GM19328 (cell line): ENCODE results near the gene HBQ1.
"Not testable (repeated sequence)": the region's sequence is repeated elsewhere in the genome, so short reads cannot be mapped to it uniquely, and the experiment has no call there.

Experiments used
- ATAC-seq: cut with Tn5 transposase; IDR thresholded peaks from one replicate; pipeline ENCODE4 v1.9.1; 2021; ENCODE audit warnings: mild to moderate bottlenecking, moderate library complexity; ENCODE audit not compliant: unreplicated experiment

Gene HBQ1

DNA sequence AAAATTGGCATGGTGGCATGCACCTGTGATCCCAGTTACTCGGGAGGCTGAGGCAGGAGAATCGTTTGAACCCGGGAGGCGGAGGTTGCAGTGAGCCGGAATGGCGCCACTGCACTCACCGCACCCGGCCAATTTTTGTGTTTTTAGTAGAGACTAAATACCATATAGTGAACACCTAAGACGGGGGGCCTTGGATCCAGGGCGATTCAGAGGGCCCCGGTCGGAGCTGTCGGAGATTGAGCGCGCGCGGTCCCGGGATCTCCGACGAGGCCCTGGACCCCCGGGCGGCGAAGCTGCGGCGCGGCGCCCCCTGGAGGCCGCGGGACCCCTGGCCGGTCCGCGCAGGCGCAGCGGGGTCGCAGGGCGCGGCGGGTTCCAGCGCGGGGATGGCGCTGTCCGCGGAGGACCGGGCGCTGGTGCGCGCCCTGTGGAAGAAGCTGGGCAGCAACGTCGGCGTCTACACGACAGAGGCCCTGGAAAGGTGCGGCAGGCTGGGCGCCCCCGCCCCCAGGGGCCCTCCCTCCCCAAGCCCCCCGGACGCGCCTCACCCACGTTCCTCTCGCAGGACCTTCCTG is at the start of gene HBQ1:
TSS of gene HBQ1 (plus strand) at position 359 of the 575 bp plus-strand sequence. CDS start at position 387, 28 bp downstream.
- ATAC-seq = no peak

DNA sequence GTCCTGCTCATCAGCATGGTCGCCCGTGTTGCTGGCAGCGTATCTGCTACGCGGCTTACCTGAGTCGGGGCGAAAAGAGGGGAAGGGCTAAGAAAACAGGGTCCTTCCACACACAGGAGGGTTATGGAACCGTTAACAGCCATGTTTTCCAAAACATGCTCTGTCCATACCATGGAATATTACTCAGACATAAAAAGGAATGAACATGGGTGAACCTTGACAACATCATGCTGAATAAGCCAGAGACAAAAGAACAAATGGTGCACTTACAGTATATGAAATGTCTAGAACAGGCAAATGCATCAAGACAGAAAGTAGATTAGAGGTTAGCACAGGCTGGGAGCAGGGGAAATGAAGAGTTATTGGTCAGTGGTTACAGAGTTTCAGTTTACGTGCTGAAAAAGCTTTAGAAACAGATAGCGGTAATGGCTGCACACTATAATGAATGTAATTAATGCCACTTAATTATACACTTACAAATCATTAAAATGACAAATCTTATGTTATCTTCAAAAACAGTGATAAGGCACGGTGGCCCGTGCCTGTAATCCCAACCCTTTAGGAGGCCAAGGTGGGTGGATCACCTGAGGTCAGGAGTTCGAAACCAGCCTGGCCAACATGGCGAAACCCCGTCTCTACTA is 49.6 kb upstream of the HBQ1 start:
- ATAC-seq = no peak

DNA sequence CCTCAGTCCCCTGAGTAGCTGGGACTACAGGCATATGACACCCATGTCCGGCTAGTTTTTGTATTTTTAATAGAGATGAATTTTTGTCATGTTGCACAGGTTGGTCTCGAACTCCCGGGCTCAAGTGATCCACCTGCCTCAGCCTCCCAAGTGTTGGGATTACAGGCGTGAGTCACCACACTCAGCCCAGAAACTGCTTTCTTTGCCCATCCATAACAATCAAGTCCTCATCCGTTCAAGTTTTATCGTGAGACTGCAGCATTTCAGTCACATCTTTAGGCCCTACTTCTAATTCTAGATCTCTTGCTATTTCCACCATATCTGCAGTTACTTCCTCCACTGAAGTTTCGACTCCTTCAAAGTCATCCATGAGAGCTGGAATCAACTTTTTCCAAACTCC is 48.1 kb upstream of the HBQ1 start:
- ATAC-seq = no peak

DNA sequence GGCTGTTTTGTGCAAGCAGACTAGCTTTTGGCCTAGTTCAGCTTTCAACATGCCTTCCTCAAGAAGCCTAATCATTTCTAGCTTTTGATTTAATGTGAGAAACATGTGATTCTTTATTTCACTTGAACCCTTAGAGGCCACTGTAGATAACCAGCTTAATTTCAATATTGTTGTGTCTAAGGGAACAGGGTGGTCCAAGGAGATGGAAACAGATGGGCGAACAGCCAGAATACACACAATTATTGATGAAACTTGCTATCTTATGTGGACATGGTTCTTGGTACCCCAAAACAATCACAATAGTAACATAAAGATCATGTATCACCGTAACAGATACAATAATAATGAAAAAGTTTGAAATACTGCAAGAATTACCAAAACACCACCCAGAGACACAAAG is 46.5 kb upstream of the HBQ1 start:
- ATAC-seq = no peak

DNA sequence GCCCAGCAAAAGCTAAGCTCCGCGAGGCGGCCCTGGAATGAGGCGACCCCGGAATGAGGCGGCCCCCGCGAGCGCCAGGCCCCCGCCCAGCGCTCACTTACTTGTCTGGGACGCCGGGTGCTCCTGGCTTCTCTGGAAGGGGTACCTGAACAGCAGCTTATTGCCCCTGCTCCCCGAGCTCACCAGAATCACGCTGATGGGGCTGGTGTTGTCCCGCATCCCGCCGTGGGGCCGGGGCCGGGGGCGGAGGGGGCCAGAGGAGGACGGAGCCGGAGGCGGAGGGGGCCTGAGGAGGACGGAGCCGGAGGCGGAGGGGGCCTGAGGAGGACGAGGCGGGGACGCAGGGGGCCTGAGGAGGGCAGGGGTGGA is 42.2 kb upstream of the HBQ1 start:
- ATAC-seq = no peak

DNA sequence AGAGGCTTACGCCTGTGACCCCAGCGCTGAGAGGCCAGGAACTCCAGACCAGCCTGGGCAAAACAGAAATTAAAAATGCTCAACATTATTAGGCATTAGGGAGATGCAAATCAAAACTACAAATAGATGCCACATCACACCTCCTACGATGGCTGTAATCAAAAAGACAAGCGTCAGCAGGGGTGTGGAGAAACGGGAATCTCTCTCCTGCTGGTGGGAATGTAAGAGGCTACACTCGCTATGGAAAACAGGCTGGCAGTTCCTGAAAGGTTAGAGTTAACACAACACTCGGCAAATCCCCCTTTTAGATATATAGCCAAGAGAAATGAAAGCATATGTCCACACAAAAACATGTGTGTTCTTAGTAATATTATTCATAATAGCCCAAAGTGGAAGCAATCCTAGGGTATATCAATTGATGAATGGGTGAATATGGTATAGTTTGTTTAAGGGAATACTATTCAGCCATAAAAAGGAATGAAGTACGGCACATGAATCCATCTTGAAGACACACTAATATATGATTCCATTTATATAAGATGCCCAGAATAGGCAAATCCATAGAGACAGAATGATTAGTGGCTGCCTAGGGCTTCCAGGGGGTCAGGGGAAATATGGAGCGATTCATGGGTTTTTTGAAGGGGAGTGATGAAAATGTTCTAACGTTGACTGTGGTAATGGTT is 39.9 kb upstream of the HBQ1 start:
- no peak for ATAC-seq

DNA sequence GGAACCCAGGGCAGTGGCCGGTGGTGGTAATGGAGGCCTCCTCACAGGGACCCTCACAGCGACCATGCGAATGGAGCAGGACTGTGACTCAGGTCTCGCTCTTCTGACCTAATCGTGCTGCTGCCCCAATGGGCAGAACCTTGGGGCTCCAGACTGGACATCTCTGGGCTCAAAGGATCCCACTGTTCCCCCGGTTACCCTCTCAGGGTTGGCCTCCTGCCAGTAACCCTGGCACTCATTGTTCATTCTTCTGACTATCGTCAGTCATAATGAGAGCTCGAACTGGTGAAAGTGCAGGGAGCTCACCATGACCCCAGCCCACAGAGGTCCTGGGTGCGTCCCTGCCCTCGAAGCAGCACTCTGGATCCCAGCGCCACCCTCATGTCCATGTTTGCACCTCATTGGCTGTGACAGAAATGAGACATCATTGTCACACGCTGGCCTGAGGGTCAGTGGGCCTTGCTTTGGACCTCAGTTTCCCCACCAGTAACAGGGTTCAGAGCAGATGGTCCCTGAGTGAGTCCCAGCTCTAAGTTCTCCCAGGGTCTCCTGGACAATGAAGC is 37.8 kb upstream of the HBQ1 start:
- ATAC-seq = no peak

DNA sequence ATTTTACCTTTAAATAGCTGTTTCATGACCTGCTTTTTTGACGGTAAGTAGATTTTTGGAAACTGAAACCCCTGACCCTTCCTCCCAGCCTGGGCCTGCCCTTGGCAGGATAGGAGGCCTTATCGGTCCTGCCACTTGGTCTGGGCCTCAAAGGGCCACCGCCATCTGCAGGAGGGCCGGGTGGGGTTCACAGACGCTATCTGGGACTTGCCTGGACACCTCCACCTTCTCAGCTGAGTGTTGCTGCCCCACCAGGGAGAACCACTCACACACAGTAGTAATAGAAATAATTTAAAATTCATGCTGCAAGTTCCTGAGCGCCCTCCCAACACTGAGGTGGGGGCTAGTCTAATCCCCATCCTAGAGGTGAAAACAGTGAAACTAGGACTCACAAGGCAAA is 37.2 kb upstream of the HBQ1 start:
- no peak for ATAC-seq

DNA sequence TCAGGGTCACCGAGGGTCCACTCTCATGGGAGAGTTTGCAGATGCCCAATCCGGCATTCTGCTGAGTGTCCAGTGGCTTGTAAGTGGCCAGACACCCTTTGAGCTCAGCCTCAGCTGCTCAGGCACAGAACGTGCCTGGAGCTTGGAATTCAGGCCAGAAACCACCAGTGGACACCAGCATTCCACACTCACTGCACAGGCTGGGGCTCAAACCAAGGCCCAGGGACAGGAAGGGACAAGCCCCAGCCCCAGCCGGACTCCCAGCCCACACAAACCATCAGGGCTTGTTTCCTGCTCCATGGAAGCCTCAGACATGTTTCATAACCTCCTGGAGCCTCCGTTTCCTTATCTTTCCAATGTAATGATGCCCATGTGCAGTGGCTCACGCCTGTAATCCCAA is 36.8 kb upstream of the HBQ1 start:
- ATAC-seq = no peak

DNA sequence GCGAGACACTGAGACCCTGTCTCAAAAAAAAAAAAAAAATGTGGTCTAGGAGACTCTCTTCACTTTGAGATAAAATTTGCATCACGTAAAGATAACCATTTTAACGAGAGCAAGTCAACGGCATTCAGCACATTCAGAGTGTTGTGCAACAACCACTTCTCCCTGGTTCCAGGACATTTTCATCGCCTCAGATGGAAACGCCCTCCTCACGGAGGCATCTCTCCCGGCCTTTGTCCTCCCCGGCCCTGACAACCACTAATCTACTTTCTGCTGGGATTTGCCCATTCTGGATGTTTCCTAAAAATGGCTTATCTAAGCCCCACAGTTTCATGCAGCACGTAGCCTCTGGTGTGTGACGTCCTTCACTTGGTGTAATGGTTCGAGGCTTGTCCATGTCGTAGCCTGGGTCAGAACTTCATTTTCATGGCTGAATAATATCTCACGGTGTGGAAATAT is 35.4 kb upstream of the HBQ1 start:
- no peak for ATAC-seq

DNA sequence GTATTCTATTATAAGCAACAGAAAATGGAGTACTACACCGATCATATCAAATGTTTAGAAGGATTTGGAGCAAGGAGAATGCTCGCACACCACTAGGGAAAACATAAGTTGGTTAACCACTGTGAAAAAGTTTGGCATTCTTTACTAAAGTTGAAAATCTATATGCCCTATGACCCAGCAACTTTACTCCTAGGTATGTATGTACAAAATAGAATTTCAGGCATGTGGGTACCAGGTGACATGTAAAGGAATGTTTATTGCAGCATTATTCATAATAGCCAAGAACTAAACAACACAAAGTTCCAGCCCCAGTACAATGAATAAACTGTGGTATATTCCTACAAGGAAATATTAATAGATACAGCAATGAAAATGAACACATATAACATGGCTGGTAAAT is 33.6 kb upstream of the HBQ1 start:
- ATAC-seq = no peak

DNA sequence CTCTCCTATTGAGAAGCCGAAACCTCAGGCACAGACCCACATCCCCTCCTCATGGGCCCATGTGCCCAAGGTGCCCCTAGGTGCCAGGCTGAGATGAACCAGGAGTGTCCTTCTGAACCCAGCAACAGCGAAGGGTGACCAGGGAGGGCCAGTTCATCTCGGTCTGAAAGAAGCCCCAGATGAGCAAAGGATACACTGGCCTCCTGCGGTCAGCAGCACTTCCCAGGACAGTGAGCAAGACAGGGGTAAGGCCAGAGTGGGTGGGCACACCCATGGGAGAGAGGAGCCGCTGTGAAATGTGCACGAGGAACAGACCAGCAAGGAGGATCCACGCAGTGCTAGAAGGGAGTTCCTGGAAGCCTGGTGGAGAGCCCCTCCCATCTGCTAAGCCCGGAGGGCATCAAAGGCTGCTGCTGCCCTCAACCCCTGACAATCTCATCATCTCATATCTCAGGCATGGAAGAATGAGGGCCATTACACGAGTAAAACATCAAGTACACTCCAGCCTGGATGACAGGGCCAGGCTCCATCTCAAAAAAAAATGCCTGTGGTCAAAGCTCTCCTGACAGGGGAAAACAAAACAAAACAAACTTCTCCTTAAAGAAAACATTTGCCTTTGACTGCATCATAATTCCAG is 31.1 kb upstream of the HBQ1 start:
- ATAC-seq = no peak

DNA sequence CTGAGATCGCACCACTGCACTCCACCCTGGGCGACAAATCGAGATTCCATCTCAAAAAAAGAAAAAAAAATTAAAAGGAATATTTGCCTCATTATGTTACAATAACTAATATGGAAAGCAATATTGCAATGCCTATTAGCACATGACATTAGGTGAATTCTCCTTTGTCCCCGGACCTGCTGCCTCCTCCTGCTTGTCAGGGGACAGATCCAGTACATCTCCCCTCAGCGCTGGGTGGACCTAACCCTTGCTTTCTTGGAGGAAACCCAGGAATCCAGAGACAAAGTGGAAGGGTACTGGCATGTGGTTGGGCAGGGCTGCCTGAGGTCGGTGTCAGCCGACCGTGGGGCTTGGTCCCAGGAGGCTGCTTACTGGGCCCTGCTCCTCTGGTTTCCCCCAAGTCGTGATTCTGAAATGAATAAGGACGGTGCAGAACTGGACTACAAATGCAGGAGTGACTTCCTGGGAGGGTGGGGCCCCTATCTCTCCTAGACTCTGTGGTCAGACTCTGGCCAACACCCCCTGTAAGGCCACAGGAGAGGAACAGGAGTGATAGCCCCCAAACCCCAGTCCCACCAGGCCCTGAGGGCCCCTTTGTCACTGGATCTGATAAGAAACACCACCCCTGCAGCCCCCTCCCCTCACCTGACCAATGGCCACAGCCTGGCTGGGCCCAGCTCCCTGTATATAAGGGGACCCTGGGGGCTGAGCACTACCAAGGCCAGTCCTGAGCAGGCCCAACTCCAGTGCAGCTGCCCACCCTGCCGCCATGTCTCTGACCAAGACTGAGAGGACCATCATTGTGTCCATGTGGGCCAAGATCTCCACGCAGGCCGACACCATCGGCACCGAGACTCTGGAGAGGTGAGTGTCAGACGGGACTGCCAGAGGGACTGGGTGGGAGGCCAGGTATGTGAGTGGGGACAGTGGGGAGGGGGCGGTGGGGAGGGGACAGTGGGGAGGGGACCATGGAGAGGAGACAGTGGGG is 27.8 kb upstream of the HBQ1 start, which contains the start of gene HBZ:
TSS of gene HBZ (plus strand) at position 504 of the 988 bp plus-strand sequence. CDS start at position 770, 266 bp downstream.
- ATAC-seq = no peak

DNA sequence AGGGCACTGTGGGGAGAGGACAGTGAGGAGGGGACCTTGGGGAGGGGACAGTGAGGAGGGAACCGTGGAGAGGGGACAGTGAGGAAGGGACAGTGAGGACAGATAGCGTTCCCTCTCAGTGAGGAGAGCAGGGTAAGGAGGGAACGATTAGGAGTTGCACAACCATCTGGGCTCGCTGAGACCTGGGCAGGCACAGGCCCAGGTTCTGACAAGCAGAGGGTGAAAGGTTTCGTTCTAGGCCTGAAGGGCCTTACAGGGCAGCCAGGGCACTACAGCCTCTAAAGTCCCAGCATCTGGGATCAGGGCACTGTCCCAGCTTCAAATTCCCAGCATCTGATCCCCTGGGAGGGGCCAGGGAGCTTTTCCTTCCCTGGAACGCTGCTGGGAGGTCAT is 27.1 kb upstream of the HBQ1 start:
- not testable (repeated sequence) for ATAC-seq

DNA sequence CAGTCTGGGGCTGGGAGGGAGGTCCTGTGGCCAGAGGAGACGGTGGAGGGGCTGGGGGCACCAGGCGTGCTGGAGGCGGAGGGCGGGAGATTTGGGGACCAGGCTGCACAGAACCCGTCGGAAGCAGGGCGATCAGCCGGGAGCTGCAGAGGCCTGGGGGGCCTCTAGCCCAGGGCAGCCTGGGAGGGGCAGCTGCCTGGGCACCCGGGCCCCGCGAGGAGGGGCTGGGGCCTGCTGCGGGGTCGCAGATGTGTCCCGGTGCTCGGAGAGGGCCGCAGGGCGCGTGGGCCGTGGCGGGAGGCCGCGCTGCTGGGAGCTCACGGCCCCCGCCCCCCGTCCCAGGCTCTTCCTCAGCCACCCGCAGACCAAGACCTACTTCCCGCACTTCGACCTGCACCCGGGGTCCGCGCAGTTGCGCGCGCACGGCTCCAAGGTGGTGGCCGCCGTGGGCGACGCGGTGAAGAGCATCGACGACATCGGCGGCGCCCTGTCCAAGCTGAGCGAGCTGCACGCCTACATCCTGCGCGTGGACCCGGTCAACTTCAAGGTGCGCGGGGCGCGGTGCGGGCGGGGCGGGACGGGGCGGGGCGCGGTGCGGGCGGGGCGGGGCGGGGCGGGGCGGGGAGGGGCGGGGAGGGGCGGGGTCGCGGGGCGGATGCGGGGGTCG is 26.6 kb upstream of the HBQ1 start:
- ATAC-seq = not testable (repeated sequence)

DNA sequence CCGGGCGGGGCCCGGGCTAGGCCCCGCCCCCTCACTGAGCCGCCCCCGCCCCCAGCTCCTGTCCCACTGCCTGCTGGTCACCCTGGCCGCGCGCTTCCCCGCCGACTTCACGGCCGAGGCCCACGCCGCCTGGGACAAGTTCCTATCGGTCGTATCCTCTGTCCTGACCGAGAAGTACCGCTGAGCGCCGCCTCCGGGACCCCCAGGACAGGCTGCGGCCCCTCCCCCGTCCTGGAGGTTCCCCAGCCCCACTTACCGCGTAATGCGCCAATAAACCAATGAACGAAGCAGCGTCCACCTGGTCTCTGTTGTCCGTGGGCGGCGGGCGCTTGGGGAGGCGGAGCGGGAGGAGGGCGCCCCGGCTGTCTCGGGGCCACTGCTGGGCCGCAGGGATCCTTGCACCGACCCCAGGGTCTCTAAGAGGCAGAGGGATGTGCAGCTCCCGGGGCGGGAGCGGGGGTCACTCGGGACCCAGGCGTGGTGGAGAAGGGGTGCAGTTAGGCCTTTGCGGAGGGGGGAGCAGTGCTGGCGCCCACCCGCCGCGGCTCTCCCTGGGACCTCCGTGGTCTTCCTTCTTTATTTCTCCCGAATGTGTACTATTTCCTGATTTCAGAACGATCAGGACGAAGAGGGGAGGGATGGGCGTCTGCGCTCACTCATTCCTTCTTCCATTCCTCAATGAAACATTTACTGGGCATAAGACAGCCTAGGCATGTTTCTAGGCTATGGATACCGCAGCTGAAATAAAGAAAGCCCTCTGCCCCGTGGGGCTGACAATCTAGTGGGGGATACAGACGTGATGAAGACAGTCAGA is 25.8 kb upstream of the HBQ1 start:
- no peak for ATAC-seq

DNA sequence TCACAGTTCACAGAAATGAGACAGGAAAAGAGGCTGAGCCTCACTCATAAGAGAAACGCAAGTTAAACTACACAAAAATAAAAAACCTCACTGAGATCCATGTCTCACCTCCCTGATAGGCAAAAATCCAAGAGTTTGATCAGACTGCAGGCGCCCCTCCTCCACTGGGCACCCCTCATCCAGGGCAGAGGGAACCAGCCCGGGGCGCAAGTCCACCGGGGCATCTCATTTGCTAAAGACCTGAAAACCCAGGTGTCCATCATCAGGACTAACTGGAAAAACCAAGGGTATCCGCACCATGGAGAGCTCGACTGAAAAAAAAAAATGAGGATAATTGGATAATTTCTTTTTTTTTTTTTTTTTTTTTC is 25.2 kb upstream of the HBQ1 start:
- ATAC-seq = no peak

DNA sequence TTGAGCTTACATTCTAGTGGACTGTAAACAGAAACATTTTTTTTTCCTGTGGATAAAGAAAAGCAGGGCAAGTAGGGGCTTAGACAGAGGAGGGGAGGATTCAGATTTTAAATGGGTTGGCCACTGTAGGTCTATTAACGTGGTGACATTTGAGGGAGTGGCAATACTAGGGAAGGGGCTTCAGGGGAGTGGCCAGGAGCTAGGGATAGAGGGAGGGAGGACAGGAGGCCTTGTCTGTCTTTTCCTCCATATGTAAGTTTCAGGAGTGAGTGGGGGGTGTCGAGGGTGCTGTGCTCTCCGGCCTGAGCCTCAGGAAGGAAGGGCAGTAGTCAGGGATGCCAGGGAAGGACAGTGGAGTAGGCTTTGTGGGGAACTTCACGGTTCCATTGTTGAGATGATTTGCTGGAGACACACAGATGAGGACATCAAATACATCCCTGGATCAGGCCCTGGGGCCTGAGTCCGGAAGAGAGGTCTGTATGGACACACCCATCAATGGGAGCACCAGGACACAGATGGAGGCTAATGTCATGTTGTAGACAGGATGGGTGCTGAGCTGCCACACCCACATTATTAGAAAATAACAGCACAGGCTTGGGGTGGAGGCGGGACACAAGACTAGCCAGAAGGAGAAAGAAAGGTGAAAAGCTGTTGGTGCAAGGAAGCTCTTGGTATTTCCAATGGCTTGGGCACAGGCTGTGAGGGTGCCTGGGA is 21.0 kb upstream of the HBQ1 start:
- no peak for ATAC-seq
